HT1080 (cell line): ENCODE measurements around the gene IGFBP5. TPM values are rescaled to one million over a fixed set of nuclear protein-coding genes. Genes with fewer than 3 reads are reported as not detected.

ENCODE experiments used
- DNase-seq: peaks from one replicate; pipeline ENCODE4 v3.0.0-alpha.2; 2015; ENCODE audit warnings: low read depth
- total RNA-seq: library from RNA; depleted of rRNA; stranded (reverse); fragments of >200 nt; shearing (Covaris generic); gene quantifications from 2 replicates; pipeline ENCODE4 v1.2.3, GENCODE V29; 2014

Gene IGFBP5
- total RNA-seq, 1 experiment from 2014 or later = 0.11 TPM

DNA sequence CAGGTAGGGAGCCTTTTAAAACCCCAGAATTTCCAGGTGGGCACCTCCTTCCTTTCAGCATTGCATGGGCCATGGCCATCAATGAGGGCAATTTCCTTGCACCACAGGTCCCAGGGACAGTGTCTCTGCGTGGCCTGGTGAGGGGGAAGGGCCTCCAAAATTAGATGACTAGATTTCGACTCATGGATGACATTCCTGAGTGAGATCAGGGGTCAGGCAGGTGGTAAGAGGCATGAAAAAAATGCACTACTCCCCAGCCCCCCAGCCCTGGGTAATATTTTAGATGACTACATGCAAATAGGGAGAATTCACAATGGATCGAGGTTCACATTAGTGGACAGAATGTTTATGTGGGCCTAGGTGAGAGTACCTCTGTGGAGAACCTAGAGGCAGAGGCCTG, 19.0 kb upstream of the IGFBP5 start:
- peak; percentile 73 for DNase-seq

DNA sequence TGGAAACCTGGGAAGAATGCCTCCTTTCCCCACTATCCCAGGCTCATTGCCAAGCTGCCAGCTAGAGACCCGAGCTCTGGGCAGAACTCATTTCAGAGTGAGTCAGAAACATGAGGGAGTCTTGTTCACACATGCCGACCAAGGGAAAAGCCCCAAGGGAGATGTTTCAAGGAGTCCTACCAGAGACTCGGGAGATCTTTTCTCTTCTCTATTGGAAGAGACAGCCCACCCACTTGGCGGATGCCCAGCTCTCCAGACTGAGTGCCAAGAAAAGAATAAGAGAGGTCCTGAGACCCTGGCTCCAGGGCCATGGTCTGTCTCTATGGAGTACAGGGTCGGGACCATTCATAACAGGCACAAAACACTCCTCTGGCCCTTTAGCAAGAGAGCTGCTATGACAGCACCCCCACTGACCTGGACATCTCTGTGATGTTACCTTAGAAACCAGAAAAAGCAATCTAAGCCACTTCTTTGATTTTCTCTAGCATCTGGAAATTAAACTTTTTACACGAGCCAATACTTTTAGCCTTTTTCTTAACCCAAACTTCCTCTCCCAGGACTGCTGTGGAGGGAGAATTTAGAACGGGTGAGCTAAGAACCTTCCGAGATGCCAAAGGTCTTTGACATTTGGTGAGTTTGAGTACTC, 18.5 kb upstream of the IGFBP5 start:
- peak; percentile 91 for DNase-seq

DNA sequence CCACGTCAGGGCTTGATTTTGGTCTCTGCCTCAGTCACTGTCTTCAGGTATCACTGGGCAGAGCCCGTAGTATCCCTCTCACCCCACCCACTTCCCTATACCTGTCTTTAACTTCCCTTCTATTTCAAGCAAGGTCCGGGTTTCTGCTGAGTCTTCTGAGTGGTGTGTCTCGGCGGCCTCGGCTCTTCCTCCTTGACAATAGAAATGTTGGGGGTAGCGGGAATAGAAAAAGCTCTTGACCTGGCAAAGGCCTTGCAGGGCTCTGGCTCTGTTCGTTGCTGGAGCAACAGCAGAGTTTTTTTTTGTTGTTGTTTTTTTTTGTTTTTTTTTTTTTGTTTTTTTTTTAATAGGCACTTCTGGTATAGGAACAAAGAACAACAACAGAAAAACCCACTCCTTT, 16.0 kb upstream of the IGFBP5 start:
- no peak for DNase-seq

DNA sequence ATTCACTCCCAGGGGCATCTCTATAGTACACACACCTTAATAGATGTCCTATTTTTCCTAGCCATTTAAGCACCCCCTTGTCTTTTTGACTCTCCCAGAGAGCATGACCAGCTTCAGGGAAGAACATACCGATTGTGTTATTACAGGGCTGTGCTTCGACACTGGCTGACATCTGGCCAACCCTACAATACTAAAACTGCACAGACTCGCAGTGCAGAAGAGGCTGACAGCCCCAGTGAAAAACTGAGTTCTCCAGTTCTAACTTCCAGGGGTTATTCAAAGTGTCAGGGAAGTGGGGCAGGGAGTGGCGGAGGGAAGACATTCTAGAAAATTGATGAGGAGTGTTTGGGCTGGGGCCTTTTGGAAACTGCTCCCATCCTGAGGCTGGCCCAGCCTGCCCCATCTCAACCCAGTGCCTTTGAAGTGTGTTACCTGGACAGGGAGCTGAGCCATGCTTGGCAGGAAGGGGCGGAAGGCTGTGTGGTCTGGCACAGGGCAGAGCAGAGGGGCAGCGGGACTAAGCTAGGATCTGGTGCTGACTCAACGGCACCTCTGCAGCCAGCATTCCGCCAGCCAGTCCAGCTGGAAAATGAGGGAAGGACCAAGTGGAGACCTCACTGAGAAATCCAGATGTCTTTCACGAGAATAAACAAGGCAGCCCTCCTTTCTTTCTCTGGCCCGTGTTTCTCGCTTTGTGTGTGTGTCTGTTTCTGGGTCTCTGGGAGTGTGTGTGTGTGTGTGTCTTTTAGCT, 15.4 kb upstream of the IGFBP5 start:
- DNase-seq = no peak

DNA sequence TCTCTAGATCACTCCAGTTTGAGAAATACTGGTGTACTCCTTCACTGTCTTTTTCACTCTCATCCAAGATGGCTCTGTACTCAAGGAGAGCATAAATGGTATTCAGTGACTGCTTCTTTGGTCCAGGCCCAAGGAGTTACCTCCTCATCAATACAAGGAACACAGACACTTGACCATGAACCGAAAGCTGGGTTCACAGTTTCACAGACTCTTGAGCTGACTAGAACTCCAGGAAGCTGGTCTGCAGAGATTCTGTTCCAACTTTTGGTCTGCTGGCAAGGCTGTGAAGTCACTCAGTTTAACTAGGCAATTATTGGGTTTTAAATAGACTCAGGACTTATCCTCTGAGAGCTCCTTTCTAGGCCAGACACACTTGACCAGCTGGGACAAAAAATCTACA, 7.4 kb upstream of the IGFBP5 start:
- no peak for DNase-seq

DNA sequence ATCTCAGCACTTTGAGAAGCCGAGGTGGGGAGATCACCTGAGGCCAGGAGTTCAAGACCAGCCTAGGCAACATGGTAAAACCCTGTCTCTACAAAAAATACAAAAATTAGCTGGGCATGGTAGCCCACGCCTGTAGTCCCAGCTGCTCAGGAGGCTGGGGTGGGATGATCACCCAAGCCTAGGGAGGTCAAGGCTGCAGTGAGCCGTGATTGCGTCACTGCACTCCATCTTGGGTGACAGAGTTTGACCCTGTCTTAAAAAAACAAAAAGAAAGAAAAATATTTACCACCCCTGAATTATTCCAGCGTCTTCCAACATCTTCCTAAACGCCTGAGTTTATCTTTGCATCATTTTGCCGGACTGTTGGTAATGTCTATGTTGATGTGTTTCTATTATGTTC, 6.2 kb upstream of the IGFBP5 start:
- no peak for DNase-seq

DNA sequence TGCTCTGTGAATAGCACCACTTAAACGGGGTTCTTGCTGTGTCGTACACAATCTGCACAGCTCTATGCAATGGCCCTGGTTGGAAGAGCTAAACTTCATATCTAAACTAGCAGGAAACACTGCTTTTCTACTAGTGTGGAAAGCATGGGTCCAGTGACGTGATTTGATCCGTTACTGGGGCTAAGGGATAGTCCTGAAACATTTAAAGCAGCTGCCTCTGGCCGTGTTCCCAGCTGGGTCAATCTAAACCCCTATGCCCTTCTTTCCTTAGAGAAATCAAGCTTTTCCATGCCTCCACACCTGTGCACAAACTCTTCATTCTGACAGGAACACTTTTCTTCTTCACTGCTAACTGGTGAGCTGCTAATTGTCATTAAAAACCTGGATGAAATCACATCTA, 5.4 kb upstream of the IGFBP5 start:
- DNase-seq = no peak

DNA sequence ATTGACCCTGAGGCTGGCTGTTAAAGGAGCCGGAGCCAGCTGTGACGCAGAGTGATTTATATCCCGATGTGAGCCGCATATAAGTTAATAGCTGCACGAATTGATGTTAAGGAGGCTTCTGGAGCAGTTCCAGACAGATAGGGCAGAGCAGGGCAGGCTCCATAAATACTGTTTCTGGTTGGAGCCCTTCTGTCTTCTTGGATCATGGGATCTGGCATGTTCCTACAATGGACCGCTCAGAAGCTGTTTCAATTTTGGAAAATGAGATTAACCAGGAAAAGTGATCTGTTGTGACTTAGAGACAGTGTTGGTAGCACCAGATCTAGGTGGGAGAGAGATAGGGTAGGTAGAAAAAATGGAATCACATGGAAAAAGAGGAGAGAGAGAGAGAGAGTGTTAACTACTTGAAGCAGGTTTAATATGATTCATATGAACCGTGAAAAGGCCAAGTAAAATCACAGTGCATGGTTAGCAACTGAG, 4.8 kb upstream of the IGFBP5 start:
- no peak for DNase-seq

DNA sequence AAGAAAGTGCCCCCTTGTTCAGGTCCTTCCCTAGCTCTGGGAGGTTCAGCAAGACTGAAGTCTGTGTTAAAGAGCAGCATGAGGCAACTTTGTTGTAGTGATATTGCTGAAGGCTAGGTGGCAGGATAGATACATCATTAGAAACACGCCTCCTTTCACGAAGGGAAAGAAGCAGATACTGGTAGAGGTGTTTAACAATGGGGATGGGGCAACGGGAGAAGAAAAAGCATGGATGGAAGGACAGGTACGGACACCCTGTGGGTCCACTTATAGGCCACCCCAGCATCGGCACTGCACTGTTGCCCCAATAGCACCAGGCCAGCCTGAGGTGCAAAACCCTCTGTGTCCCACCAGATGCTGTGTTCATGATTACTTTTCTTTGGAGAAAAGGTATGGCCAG, 3.5 kb upstream of the IGFBP5 start:
- DNase-seq = peak; percentile 66

DNA sequence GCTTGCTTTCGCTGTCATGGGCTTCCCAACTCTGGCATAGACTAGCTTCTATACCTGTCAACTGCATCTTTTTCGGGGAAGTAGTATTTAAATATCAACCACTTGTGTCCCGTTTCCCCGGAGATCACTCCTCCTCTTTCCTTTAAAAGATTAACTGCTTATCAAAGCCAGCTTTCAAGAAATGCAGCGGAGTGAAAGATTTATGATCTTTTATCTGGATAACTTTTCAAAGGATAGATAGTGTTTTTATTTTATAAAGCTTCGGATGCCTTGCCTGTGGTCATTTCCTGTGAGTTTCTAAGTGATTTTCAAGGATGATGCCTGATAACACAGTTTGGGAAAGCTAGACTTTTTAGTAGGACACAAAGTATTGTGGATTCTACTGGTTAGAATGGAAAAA, 2.9 kb upstream of the IGFBP5 start:
- DNase-seq = no peak

DNA sequence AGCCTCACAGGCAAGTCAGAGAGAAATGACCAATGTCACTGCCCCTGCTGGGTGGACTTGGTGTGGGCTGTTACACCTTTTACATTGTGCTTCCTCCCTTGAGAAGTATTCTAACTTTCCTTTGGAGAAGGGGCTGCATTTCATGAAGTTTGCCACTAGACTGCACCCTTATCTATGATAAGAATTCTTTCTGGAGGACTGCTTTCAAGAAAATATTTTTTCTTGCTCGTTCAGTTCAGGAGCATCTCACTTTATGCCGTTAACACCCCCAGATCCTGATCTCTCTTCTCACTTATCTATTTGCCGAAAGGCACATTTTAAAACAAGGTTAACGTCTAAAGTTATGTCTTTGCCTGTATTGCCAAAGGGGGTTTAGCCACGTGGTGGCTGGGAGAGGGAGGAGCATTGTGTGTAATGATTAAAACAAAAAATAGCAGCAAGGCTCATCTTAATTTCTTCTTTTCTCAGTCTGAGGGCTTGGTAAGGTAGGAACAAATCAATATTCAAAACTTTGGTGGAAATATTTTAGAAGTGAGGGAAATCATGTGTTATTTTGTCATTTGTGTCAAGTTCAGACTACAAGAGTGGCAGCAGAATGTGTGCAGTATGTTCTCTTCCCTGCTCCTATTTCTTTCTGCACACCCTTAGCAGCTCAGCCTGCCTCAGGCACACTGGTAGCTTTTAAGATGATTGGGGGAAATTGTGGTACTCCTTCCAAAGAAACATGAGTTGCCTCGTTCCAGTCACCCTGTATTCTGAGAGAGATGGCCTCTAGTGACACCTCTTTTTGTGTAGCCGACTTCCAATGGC, 1.6 kb upstream of the IGFBP5 start:
- peak; percentile 59 for DNase-seq

DNA sequence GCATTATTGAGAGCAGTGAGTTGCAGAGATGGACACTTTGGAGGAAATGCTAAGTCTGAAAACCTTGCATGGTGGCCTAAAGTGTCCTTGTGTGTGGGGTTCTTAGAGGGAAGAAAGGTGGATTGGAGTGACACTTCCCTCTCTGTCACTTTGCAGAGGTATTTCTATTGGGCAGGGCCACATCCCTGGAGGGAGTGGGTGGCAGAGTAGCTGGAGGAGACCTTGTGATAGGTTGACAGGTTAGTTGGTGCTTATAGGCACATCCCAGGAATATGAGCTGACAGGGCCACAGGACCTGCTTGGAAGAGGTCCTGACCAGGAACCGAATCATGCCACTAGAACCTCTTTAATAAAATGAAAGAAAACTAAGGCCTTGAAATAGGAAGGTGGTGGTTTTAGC, 972 bp upstream of the IGFBP5 start:
- DNase-seq = no peak

DNA sequence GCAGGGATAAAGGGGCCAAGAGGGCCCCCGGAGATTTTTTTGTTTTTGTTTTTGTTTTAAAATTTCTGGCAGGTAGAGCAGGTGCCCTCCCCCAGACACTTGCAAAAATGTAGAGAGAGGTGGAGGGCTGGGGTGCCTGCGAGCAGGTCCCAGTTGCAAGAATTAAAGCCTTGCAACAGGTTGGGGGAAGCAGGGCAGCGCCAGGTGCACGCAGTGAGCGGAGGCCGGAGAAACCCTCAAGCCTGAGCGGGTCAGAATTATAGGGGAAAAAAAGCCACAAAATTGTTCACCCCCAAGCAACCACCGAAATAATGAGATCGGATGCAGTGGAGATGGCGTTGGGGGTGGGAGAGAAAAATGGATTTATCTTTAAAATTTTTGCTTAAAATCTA, 527 bp downstream of the IGFBP5 start:
- DNase-seq = no peak

DNA sequence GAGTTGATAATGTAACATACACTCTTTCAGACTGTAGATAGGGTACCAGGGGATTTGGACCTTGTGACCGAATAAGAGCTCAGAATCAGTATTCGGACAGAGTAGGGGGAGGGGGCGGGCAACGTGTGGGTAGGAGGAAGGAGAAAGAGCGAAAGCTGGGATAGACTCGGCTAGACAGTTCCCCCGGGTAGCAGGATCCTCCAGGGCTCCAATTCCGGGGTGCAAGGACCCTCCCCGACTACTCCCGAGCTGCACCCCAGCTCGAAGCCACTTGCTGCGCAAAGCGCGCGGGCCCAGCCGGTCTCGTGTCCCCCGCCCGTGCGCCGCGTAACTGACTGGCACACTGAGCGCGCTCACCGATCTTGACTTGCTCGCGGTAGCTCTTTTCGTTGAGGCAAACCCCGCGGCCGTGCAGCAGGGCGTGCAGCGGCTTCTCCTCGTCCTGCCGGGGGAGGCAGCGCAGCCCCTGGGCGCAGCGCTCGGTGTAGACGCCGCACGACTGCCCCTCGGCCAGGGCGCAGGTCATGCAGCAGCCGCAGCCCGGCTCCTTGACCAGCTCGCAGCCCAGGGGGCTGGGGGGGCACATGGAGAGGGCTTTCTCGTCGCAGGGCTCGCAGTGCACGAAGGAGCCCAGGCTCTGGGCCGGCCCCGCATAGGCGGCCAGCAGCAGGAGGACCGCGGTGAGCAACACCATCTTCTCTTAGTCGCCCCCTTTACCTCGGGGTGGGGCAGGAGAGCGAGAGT, 1.1 kb downstream of the IGFBP5 start:
- no peak for DNase-seq

DNA sequence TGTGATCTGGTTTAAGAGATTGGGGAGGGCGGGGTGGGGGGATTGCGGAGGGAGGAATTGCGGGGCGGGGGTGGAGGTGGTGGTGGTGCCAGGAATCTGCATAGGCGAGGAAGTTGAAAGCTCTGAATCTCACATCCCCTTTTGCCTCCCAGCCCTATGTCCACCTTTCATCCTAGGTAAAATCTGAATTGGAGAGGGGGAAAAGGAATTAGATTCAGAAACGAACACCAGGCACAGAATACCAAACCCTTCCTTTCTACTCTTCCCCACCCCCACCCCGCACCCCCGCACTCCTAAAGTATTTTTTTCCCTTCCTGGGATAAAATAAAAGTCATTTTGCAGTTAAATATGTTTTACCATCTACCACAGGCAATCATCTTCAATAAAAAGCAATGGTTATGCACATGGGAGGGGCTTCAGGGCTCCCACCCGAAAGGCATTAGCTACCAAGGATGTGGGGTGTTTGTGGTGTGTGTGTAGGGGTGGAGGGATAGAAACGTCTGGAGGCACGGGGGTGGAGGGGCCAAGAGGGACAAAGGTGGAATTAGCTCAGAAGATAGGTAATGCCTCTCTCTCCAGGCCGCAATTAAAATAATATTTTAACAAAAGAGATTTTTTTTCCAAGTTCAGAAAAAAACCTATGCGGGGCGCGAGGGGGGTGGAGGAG, 1.8 kb downstream of the IGFBP5 start:
- no peak for DNase-seq

DNA sequence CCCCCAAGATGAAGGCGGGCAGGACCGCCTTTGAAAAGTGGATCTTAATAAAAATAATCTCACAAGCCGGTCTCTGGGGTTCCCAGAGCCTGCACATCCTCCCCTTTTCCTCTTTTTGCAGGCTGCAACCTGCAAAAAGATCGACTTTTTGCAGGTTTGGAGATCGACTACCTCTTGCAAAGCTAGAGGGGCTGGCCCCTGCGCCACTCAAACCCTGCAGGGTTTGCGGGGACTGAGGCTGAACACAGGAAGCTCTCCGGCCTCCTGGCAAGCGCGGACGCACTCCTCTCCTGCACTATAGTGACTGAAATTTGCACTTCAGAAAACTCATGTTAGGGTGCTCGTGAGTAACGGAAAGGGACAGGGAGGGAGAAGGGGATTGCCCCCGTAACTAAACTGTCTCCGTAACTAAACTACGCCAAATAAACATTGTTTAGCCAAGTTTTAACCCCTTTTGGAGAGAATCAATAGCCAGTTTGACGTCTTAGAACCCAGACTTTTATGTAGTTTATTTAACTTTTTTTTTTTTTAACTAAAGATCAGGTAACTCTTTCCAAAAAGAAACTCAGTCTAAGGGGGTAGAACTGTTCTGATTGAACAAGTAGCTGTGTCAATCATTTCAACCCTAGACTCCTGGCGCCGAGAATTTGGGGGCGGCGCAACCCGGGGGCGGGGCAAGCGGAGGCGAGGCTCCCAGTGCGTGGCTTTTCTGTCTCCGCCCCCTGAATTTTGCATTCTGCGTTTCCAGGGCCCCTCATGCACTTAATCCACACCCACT, 2.5 kb downstream of the IGFBP5 start:
- DNase-seq = no peak

DNA sequence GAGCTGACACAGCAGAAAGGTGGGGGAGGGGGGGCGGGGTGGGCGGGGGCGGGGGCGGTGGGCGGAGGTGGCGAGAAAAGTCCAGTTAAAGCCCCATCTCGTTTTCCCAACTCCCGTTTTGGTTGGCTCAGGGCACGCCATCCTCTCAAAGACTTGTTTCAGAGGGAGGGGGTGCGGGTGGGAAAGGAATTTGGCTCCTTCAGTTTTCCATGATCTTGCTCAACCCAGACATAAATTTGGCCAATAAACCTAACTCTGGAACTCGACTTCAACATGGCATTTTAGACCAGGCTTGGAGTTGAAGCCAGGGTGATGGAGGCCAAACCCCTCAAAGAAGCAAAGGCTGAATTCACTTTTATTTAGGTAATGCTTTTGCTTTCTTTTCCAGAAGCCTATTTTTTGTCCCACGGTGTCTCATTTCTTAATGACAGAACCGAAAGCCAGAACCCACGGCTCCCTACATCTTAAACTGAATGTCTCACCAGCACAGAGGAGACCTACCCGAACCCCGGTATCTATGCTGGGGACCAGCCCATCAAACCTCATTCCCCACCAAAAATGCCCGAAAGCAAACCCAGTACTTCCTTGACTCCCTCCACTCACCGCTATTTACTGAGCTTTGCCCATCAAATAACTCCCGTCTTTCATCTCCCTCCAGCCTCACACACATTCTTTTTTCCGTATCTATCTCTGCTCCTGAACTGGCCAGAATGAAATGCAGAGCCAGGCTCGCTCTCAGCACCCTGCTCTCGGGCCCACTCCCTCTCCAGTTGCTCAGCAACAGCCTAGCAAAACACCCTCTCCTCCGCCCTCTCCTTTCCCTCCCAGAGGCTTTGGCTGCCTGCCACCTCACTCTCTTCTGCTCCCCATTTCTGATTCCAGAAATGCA, 4.3 kb downstream of the IGFBP5 start:
- no peak for DNase-seq

DNA sequence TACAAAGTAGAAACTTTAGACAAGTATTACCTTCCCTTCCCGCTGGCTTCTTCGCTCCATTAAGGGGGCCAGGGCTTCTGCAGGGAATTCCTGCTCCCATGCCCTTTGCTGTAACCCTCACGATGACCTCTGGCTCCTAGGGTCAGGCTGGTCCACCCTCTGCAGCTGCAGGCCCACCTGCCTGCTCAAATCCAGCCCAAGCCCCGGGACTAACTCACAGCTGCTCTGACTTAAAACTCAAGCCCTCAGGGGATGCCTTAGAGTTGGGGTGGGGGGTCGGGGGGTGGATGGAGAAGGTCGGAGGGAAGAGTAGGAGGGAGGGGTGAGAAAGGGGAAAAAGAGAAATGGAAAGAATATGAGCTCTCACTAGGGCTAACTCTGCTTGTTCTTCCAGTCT, 4.9 kb downstream of the IGFBP5 start:
- DNase-seq = no peak

DNA sequence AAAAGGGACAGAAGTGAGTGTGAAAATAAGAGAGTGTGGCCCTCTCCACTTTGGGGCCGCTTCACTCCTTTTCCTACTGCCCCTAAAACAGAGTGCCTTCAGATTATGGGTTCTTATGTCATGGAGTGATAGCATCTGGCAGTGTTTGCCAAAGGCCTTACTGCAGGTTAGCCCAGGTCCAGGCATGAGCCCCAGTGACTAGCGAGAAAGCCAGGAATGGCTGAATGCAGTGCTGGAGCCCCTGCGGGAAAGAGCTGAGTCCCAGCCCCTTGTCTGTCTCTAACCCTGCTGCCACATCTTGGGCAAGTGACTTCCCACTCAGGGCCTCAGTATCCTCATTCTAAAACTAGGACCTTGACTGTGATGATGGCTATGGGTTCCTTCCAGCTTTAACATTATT, 6.0 kb downstream of the IGFBP5 start:
- no peak for DNase-seq
